Caco-2 (cell line): Measurements from ENCODE around the gene EMC9. TPM values are rescaled to one million over a fixed set of nuclear protein-coding genes. Genes with fewer than 3 reads are reported as not detected.

Experiments
- BruUV-seq: library from RNA; stranded (reverse); fragments of 400-500 nt; replicated peaks from 2 replicates; lab custom pipeline; 2021; lab: Mats Ljungman, UMichigan
- CTCF ChIA-PET: fragments of 300-600 bp; sonication (Branson Sonifier 250); formaldehyde crosslinking; loops from one replicate; lab custom pipeline; 2022; ENCODE audit warnings: antibody characterized with exemption; lab: Charles Lee
- POLR2A ChIA-PET: fragments of 300-600 bp; sonication (Branson Sonifier 250); formaldehyde crosslinking; loops from one replicate; lab custom pipeline; 2022; ENCODE audit warnings: antibody characterized with exemption; lab: Charles Lee
- DNase-seq, 2 experiments: peaks; one replicate each; pipeline versions ENCODE4 v3.0.0 to v3.0.0-alpha.2; 2020 to 2022
- H3K27me3 ChIP-seq: replicated peaks from 2 replicates; pipeline ENCODE4 v1.6.0; 2011; ENCODE audit warnings: low read length; ENCODE audit not compliant: control insufficient read depth, insufficient read depth
- H3K36me3 ChIP-seq: 2 replicates; pipeline ENCODE4 v1.5.1; 2011; ENCODE audit warnings: low read length; ENCODE audit not compliant: control insufficient read depth, insufficient read depth
- H3K4me1 ChIP-seq: fragments of 250-450 bp; sonication (Bioruptor Pico); 2 replicates; pipeline ENCODE4 v1.5.1; 2020; ENCODE audit warnings: mild to moderate bottlenecking
- H3K4me3 ChIP-seq: 2 replicates; pipeline ENCODE4 v1.5.1; 2011; ENCODE audit warnings: low read depth, mild to moderate bottlenecking, control low read depth, low read length
- H3K9me3 ChIP-seq: fragments of 250-450 bp; sonication (Bioruptor Pico); 2 replicates; pipeline ENCODE4 v1.5.1; 2020; ENCODE audit warnings: mild to moderate bottlenecking, moderate library complexity
- H3K27ac Mint-ChIP-seq: one replicate; pipeline ENCODE4 v1.8.0; 2022; ENCODE audit warnings: mixed read lengths; ENCODE audit not compliant: unreplicated experiment
- H3K27me3 Mint-ChIP-seq: one replicate; pipeline ENCODE4 v1.8.0; 2022; ENCODE audit warnings: mixed read lengths; ENCODE audit not compliant: insufficient read depth, unreplicated experiment
- H3K36me3 Mint-ChIP-seq: one replicate; pipeline ENCODE4 v1.8.0; 2022; ENCODE audit warnings: mild to moderate bottlenecking, mixed read lengths; ENCODE audit not compliant: insufficient read depth, unreplicated experiment
- H3K4me1 Mint-ChIP-seq: one replicate; pipeline ENCODE4 v1.8.0; 2022; ENCODE audit warnings: low read depth, mixed read lengths; ENCODE audit not compliant: unreplicated experiment
- H3K4me3 Mint-ChIP-seq: one replicate; pipeline ENCODE4 v1.8.0; 2022; ENCODE audit warnings: mild to moderate bottlenecking, moderate library complexity, mixed read lengths; ENCODE audit not compliant: unreplicated experiment
- H3K9me3 Mint-ChIP-seq: one replicate; pipeline ENCODE4 v1.8.0; 2022; ENCODE audit warnings: mixed read lengths; ENCODE audit not compliant: unreplicated experiment
- CTCF ChIP-seq, 2 experiments: fragments of 200-600 bp in 1 of 2; IDR thresholded peaks; 1 replicate in 1 of 2; 2 replicates in 1 of 2; pipeline versions ENCODE4 v1.5.1 to v1.8.0; 2011 to 2022; ENCODE audit warnings: antibody characterized with exemption in 1 of 2, control low read depth in 1 of 2, inconsistent platforms in 1 of 2, low read depth in 1 of 2, low read length in 1 of 2, mild to moderate bottlenecking in 1 of 2, moderate library complexity in 1 of 2; ENCODE audit not compliant: insufficient read depth in 1 of 2, severe bottlenecking in 1 of 2, unreplicated experiment in 1 of 2
- intact Hi-C: fragments of 100-400 bp; cut with micrococcal nuclease; formaldehyde crosslinking; loops from one replicate; pipeline ENCODE4 v1.10.0; 2022; ENCODE audit not compliant: unreplicated experiment
- total RNA-seq: library from RNA; stranded (reverse); gene quantifications from 2 replicates; pipeline ENCODE4 v1.2.3, GENCODE V29; 2022

EMC9 gene
- total RNA-seq, 1 experiment from 2014 or later = 31.1 TPM

DNA sequence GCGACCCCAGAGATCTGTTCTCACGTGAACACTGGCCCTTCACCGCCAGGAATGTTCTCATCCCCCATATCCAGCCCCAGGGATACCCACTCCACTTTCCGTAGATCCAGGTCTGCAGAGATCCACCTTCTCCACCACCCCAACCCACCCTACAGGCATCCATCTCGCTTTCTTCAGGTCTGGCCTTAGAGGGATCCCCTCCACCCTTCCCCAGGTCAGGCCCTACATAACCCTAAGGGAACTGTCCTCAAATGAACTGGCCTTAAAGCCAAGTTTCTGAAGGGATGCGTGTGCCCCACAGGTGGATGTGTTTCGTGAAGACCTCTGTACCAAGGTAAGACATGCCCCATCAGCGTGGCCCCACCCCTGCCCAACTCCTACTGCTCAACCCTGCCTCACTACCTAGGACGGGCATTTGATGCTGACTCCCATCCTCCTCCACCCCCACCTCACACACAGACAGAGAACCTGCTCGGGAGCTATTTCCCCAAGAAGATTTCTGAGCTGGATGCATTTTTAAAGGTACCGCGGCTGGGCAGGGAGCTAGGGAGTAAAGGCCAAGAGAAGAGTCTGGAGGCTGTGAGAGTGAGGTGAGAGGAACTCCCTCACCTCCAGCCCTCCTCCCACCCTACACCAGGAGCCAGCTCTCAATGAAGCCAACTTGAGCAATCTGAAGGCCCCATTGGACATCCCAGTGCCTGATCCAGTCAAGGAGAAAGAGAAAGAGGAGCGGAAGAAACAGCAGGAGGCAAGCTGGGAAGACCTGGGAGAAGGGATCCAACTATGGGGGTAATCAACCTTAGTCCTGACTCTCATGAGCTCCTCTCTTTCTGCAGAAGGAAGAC lies 4.5 kb downstream of the EMC9 start:
- peak overlapping the region; percentile 90 for H3K4me3 ChIP-seq
- no peaks in the 10 kb centered on the region for H3K9me3 Mint-ChIP-seq
- TF ChIP-seq CTCF (IDR thresholded peaks at IDR 0.05; ENCODE audit: insufficient read depth in 1 of 2, low read depth in 1 of 2, low read length in 1 of 2, severe bottlenecking in 1 of 2, unreplicated experiment in 1 of 2) = no peak
- BruUV-seq = no TSS peak
- peak overlapping the region; percentile 77 for H3K4me3 Mint-ChIP-seq
- peak overlapping the region; percentile 57 for H3K27ac Mint-ChIP-seq
- H3K36me3 Mint-ChIP-seq = peaks cover 24% of the 10 kb centered on the region
- H3K27me3 ChIP-seq = no peaks in the 10 kb centered on the region
- DNase-seq = no peak
- no peaks in the 10 kb centered on the region for H3K9me3 ChIP-seq
- H3K4me1 ChIP-seq = no peaks in the 10 kb centered on the region; the same call in 1 of the 2 replicates
- H3K36me3 ChIP-seq = peaks cover 3% of the 10 kb centered on the region
- ChIA-PET CTCF (interaction anchor here (2.4 kb wide), 2 partner anchors 22 to 24 kb away, joined by 8 to 17 read pairs; partner anchors contain the start of genes DCAF11, IRF9 and NRL), POLR2A (interaction anchor here (0.5 to 3.1 kb wide), 5 partner anchors 10 to 43 kb away, joined by 3 to 57 read pairs (median 12); partner anchors contain the start of genes DCAF11, IRF9, NRL and PCK2)
- intact Hi-C loops = loop anchor here (1.0 kb wide), 2 partner anchors 10 to 22 kb away; partner anchors contain the start of gene RNF31
- peaks cover 35% of the 10 kb centered on the region for H3K4me1 Mint-ChIP-seq
- no peaks in the 10 kb centered on the region for H3K27me3 Mint-ChIP-seq

DNA sequence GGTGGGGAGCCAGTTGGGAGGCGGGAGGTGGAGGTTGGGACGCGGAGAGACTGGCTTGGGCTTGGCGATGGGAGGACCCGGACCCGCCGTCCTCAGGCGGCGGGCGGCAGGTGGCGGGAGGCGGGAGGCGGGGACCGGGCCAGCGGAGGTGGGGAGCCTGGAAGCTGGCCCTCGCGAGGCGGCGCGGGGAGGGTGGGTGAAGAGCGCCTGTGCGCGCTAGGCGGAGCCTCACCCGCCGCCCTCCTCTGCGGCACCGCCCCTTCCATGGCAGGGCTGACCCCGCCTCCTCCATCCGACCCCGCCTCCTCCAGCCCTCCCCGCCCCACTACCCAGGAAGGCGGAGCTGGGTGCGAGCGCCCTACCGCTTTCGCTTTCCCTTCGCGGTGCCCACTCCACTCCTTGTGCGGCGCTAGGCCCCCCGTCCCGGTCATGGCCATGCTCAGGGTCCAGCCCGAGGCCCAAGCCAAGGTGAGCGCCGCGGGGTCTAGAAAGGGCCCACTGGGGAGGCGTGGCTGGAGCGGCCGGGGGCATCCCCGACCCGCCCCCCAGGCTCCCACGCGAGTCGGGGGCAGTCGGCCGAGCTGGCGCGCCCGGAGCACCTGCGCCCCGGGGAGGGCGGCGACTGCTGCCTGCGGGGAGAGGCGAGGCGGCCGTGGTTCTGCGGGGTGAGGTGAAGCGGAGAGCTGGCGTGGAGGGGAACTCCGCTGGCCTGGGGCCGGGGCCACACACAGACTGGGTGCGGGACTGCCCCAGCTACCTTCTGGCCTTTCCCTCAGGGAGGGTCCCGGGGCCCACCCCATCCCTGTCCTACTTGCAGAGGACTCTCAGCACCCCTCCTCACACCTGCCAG lies 5.3 kb downstream of the EMC9 start, which contains the start of gene PSME1:
PSME1 (plus strand) TSS at position 361 of the 850 bp plus-strand sequence; CDS start at position 430, 69 bp downstream.
- Histone ChIP-seq H3K9me3 (no peaks in the 10 kb centered on the region), H3K4me1 (no peaks in the 10 kb centered on the region; the same call in 1 of the 2 replicates), H3K27me3 (no peaks in the 10 kb centered on the region), H3K4me3 (peak within 1 kb of the TSS; percentile 90), H3K36me3 (peaks cover 3% of the 10 kb centered on the region)
- Mint-ChIP-seq H3K4me3 (peak within 1 kb of the TSS; percentile 77), H3K27me3 (no peaks in the 10 kb centered on the region), H3K27ac (peak within 1 kb of the TSS; percentile 57), H3K9me3 (no peaks in the 10 kb centered on the region), H3K36me3 (peaks cover 17% of the 10 kb centered on the region), H3K4me1 (peaks cover 32% of the 10 kb centered on the region)
- intact Hi-C loops = loop anchor here (1.0 kb wide), 2 partner anchors 11 to 21 kb away; partner anchors contain the start of gene RNF31
- ChIA-PET POLR2A (interaction anchor here (0.6 to 3.1 kb wide), 6 partner anchors 11 to 105 kb away, joined by 3 to 57 read pairs (median 10); partner anchors contain the start of genes DCAF11, IRF9, NRL and PCK2), CTCF (interaction anchor here (0.7 to 2.4 kb wide), 10 partner anchors 11 to 1723 kb away, joined by 3 to 17 read pairs (median 8); partner anchors contain the start of genes DCAF11, IRF9, NRL and PSME2)
- no peak for TF ChIP-seq CTCF (IDR thresholded peaks at IDR 0.05; ENCODE audit: insufficient read depth in 1 of 2, low read depth in 1 of 2, low read length in 1 of 2, severe bottlenecking in 1 of 2, unreplicated experiment in 1 of 2)
- DNase-seq = peak; percentile 94 to 95
- BruUV-seq = no TSS peak
